CD4-positive, alpha-beta T cell treated with Interleukin-6 for 4 hours (primary cell): ENCODE data around the gene KERA.

Source experiments
- DNase-seq: peaks from one replicate; pipeline ENCODE4 v3.0.0-alpha.2; 2020; ENCODE audit warnings: mixed read lengths

KERA gene

DNA sequence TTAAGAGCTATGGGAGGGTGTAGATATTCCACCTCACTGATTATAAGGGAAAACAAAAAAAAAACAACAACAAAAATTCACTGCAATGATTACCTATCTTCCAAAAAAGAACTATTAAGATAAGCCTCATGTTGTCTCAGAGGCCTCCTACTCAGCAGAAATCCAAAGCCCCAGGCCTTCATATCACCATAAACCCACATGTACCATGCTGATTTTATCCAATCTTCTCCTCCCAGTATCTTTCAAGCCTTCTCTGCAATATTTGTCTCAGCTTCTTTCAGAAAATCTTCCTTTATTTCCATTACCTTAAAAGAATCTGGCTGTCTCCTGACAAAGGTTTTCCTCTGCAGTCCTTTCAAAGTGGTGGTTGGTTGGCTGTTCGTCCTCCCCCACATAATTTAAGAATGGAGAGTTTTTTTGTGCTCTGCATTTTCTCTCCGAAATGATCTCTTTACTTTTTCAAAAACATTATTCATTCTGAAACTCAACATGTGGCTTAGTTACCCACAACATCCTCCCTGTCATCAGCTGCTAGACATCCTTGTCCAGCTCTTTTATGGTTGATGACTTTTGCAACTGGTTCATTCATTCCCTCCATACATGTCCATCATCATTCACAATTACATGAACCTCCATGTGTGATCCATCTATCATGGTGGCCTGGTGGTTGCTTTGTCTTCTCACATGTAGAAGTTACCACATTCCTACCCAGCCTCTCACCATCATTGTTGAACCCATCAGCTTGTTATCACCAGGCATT, 50.1 kb downstream of the KERA start:
- DNase-seq = no peak

DNA sequence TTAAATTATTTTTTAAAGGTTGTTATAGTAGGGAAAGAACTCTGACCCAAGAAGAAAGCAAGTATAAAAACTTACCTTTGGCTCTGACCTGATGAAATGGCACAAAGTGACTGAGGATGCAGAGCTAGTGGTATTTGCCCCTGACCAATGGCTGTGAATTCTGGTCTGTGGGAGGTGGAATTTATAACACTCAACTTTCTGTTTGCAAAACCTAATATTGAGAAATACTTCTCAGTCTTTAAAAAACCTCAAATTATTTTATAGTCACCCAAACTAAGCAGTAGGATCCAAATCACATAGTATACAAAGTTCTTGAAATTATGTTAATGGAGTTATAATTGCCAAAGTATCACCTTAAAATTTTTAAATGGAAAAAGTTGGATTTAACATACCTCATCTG, 53.0 kb downstream of the KERA start, which contains the start of gene EPYC:
EPYC (minus strand) TSS at position 101 of the 400 bp plus-strand sequence. CDS start 2,407 bp downstream, outside the sequence.
- DNase-seq = no peak

DNA sequence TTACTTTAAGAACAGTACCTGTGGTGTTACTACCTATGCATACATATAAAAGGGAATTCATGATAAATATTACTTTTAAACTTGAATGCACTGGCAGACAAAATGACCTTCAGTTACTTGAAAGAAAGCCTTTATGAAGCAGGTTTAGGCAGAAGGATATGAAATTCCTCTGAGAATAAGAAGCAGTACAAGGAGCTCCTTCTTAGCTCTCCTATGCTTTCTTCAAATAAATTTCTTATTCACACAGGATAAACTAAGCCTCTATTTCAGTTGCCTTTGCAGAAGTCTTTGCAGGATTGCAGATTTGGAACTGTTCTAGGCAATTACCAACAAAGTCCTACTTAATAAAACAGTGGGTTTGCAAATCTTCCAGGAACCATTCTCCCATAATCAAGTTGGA, 54.1 kb downstream of the KERA start:
- DNase-seq = no peak

DNA sequence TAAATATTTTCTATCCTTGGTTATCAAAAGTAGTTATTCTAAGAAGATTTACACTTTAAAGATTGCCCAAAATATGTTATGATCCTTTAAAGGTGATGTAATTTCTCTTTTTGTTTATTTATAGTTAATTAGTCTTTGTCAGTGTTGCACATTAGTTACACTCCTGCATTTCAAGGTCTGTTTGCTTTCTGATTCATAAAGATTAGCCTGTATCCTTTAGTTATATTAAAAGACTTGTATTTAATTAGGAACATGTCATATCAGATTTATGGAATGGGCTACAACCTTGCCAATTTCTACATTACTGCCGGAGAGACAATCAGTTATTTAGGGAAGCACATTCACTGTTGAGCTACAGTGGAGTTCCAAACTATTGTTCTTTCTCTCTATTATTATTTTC, 56.5 kb downstream of the KERA start:
- no peak for DNase-seq
